Calu3 (cell line): ENCODE data around the gene ZBTB4. TPM values are rescaled to one million over a fixed set of nuclear protein-coding genes. Genes with fewer than 3 reads are reported as not detected.

ENCODE experiments used
- BruUV-seq: library from RNA; stranded (reverse); fragments of 400-500 nt; replicated peaks from 2 replicates; lab custom pipeline; 2021; lab: Mats Ljungman, UMichigan
- CTCF ChIA-PET: fragments of 300-600 bp; sonication (Branson Sonifier 250); formaldehyde crosslinking; loops from one replicate; lab custom pipeline; 2022; ENCODE audit warnings: antibody characterized with exemption; lab: Charles Lee
- DNase-seq: peaks from one replicate; pipeline ENCODE4 v3.0.0; 2022
- H3K27ac Mint-ChIP-seq: one replicate; pipeline ENCODE4 v1.8.0; 2022; ENCODE audit warnings: mixed read lengths; ENCODE audit not compliant: unreplicated experiment
- H3K27me3 Mint-ChIP-seq: one replicate; pipeline ENCODE4 v1.8.0; 2022; ENCODE audit warnings: mixed read lengths; ENCODE audit not compliant: unreplicated experiment
- H3K36me3 Mint-ChIP-seq: one replicate; pipeline ENCODE4 v1.8.0; 2022; ENCODE audit warnings: mild to moderate bottlenecking, moderate library complexity, mixed read lengths; ENCODE audit not compliant: insufficient read depth, unreplicated experiment
- H3K4me1 Mint-ChIP-seq: one replicate; pipeline ENCODE4 v1.8.0; 2022; ENCODE audit warnings: mild to moderate bottlenecking, low read depth, mixed read lengths; ENCODE audit not compliant: unreplicated experiment
- H3K4me3 Mint-ChIP-seq: one replicate; pipeline ENCODE4 v1.8.0; 2022; ENCODE audit warnings: mild to moderate bottlenecking, low read depth, moderate library complexity, mixed read lengths; ENCODE audit not compliant: unreplicated experiment
- H3K9me3 Mint-ChIP-seq: one replicate; pipeline ENCODE4 v1.8.0; 2022; ENCODE audit warnings: low read depth, mixed read lengths; ENCODE audit not compliant: unreplicated experiment
- intact Hi-C: fragments of 100-400 bp; cut with micrococcal nuclease; formaldehyde crosslinking; loops from one replicate; pipeline ENCODE4 v1.10.0; 2022; ENCODE audit not compliant: unreplicated experiment
- total RNA-seq: library from RNA; stranded (reverse); gene quantifications from 2 replicates; pipeline ENCODE4 v1.2.3, GENCODE V29; 2022
- TF ChIP-seq, protein P1 (sequence below): fragments of 200-600 bp; IDR thresholded peaks from one replicate; pipeline ENCODE4 v1.8.0; 2022; ENCODE audit warnings: antibody characterized with exemption; ENCODE audit not compliant: unreplicated experiment

ZBTB4 gene
- total RNA-seq, 1 experiment from 2014 or later = 27.2 TPM

DNA sequence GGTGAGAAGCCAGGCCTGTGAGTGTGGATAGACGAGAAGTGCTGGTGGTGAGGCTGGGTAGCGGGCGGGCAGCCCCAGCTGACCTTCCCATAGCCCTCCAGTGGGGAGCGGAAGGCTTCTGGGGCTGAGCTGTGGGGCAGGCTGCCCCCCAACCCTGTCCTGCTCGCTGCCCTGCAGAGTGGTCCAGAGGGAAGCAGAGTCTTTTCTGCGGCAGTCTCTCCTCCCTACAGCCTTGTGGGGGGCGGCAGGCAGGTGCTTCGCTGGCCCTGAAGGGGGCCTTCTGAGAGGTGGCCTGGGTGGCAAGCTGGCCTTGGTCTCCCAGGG, 68.0 kb downstream of the ZBTB4 start:
- Mint-ChIP-seq H3K9me3 (no peaks in the 10 kb centered on the region), H3K27ac (no peak overlapping the region), H3K4me3 (no peak overlapping the region), H3K27me3 (peaks cover 2% of the 10 kb centered on the region), H3K36me3 (peaks cover 9% of the 10 kb centered on the region), H3K4me1 (no peaks in the 10 kb centered on the region)
- BruUV-seq = no TSS peak
- intact Hi-C loops = no loop called here
- TF ChIP-seq, protein P1, sequence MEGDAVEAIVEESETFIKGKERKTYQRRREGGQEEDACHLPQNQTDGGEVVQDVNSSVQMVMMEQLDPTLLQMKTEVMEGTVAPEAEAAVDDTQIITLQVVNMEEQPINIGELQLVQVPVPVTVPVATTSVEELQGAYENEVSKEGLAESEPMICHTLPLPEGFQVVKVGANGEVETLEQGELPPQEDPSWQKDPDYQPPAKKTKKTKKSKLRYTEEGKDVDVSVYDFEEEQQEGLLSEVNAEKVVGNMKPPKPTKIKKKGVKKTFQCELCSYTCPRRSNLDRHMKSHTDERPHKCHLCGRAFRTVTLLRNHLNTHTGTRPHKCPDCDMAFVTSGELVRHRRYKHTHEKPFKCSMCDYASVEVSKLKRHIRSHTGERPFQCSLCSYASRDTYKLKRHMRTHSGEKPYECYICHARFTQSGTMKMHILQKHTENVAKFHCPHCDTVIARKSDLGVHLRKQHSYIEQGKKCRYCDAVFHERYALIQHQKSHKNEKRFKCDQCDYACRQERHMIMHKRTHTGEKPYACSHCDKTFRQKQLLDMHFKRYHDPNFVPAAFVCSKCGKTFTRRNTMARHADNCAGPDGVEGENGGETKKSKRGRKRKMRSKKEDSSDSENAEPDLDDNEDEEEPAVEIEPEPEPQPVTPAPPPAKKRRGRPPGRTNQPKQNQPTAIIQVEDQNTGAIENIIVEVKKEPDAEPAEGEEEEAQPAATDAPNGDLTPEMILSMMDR = no peak
- no peak for DNase-seq
- CTCF ChIA-PET = no interaction called here

DNA sequence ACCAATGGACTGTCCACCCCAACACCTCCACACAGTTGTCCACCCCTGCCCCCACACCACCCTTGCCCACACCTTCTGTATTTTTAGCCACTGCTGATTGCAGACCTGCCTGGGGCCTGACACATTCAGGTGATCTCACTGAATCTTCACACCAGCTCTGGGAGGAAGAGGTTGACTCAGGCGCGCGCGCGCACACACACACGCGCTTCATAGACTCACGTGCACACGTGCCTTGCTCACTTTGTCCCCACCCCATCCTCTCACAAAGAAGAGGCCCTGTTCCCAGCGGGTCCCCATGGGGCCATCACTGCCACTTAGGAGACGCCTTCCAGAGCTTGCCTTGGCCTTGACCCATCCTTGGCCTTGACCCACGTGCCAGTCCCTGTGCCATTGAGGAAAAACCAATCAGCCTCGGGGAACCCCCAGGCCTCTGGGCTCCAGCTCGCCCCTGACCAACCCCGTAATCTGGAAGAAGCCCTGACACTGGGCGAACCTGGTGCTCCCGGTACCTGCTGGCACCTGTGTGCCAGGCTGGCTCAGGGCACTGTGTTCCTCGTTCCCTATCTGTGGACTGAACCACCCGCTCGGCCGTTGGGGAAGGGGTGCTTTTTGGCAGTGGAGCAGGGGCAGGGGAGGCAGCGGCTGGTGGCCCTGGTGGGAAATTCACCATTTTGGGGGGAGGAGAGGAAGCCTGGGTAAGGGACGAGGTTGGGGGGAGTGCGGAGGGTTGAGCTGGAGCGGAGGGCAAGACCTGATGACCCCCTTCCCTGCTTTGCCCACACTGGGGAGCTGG, 68.6 kb downstream of the ZBTB4 start:
- BruUV-seq = no TSS peak
- CTCF ChIA-PET = no interaction called here
- H3K9me3 Mint-ChIP-seq = no peaks in the 10 kb centered on the region
- peaks cover 7% of the 10 kb centered on the region for H3K27me3 Mint-ChIP-seq
- no peak overlapping the region for H3K4me3 Mint-ChIP-seq
- TF ChIP-seq, protein P1 = no peak
- intact Hi-C loops = no loop called here
- H3K4me1 Mint-ChIP-seq = peaks cover 5% of the 10 kb centered on the region
- DNase-seq = no peak
- peaks cover 10% of the 10 kb centered on the region for H3K36me3 Mint-ChIP-seq
- H3K27ac Mint-ChIP-seq = no peak overlapping the region

DNA sequence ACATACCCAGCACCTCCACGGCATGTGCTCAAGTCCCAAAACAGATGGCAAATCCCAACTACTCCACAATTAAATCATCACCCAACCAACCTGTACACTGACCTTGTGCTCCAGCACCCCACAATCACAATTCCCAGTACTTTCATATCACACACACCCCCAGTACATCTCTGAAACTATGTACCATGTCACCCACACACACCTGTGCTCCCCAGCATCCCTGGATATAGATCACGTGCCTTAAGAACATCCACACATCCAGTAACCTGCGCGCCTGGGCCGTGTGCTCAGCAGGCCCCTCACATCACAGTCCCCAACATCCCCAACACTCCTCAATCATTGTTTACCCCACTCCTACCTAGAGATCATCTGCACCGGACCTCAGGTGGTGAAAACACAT, 69.7 kb downstream of the ZBTB4 start:
- Mint-ChIP-seq H3K4me3 (no peak overlapping the region), H3K4me1 (peaks cover 9% of the 10 kb centered on the region), H3K9me3 (no peaks in the 10 kb centered on the region), H3K27me3 (peaks cover 17% of the 10 kb centered on the region), H3K36me3 (peaks cover 21% of the 10 kb centered on the region), H3K27ac (no peak overlapping the region)
- BruUV-seq = no TSS peak
- TF ChIP-seq, protein P1 = no peak
- CTCF ChIA-PET = no interaction called here
- DNase-seq = no peak
- intact Hi-C loops = no loop called here

Other genes with a start within 250 kb of the ZBTB4 start
- 44.8 and 45.7 TPM in 2 replicates for gene DVL2, start 245.1 kb downstream of the ZBTB4 start, total RNA-seq
- 30.2 and 31.6 TPM in 2 replicates for gene PHF23, start 240.2 kb downstream of the ZBTB4 start, total RNA-seq
- gene GABARAP, start 237.2 kb downstream of the ZBTB4 start, total RNA-seq = 183 and 188 TPM in 2 replicates
- 85.2 and 85.3 TPM in 2 replicates for gene CTDNEP1, start 227.9 kb downstream of the ZBTB4 start, total RNA-seq
- 20.3 and 21.3 TPM in 2 replicates for gene ELP5, start 227.4 kb downstream of the ZBTB4 start, total RNA-seq
- gene CLDN7, start 217.2 kb downstream of the ZBTB4 start, total RNA-seq = 266 and 314 TPM in 2 replicates
- gene SLC2A4, start 197.9 kb downstream of the ZBTB4 start, total RNA-seq = 0.19 and 0.20 TPM in 2 replicates
- 0.24 and 0.49 TPM in 2 replicates for gene YBX2, start 185.0 kb downstream of the ZBTB4 start, total RNA-seq
- 608 and 648 TPM in 2 replicates for gene EIF5A, start 172.0 kb downstream of the ZBTB4 start, total RNA-seq
- gene GPS2, start 164.3 kb downstream of the ZBTB4 start, total RNA-seq = 59.6 and 61.1 TPM in 2 replicates
- gene NEURL4, start 150.3 kb downstream of the ZBTB4 start, total RNA-seq = 31.9 and 33.0 TPM in 2 replicates
- gene ACAP1, start 143.1 kb downstream of the ZBTB4 start, total RNA-seq = 4.1 TPM in 1 of 2 replicates, not detected in the other
- 8.5 and 9.9 TPM in 2 replicates for gene KCTD11, start 127.5 kb downstream of the ZBTB4 start, total RNA-seq
- not detected in 2 replicates for gene TMEM95, start 124.5 kb downstream of the ZBTB4 start, total RNA-seq
- gene TNK1, start 98.5 kb downstream of the ZBTB4 start, total RNA-seq = 7.0 and 8.6 TPM in 2 replicates
- gene PLSCR3, start 85.1 kb downstream of the ZBTB4 start, total RNA-seq = 21.9 and 26.3 TPM in 2 replicates
- gene TMEM256, start 75.5 kb downstream of the ZBTB4 start, total RNA-seq = 47.8 and 51.5 TPM in 2 replicates
- gene NLGN2, start 71.8 kb downstream of the ZBTB4 start, total RNA-seq = 13.9 and 14.6 TPM in 2 replicates
- not detected in 2 replicates for gene SPEM1, start 59.3 kb downstream of the ZBTB4 start, total RNA-seq
- gene SPEM2, start 54.0 kb downstream of the ZBTB4 start, total RNA-seq = not detected in 2 replicates
- gene SPEM3, start 50.8 kb downstream of the ZBTB4 start, total RNA-seq = not detected in 2 replicates
- gene TMEM102, start 44.2 kb downstream of the ZBTB4 start, total RNA-seq = 8.5 TPM in 2 replicates
- 1.2 and 2.1 TPM in 2 replicates for gene FGF11, start 40.1 kb downstream of the ZBTB4 start, total RNA-seq
- 2.4 and 3.0 TPM in 2 replicates for gene CHRNB1, start 34.6 kb downstream of the ZBTB4 start, total RNA-seq
- gene SLC35G6, start 1.8 kb upstream of the ZBTB4 start, total RNA-seq = not detected in 2 replicates
- gene POLR2A, start 4.7 kb upstream of the ZBTB4 start, total RNA-seq = 89.0 and 99.3 TPM in 2 replicates
- 7.7 and 8.4 TPM in 2 replicates for gene TNFSF12, start 69.4 kb upstream of the ZBTB4 start, total RNA-seq
- 19.7 and 25.7 TPM in 2 replicates for gene TNFSF13, start 79.1 kb upstream of the ZBTB4 start, total RNA-seq
- 52.0 and 54.3 TPM in 2 replicates for gene SENP3, start 82.3 kb upstream of the ZBTB4 start, total RNA-seq
- gene CD68, start 100.0 kb upstream of the ZBTB4 start, total RNA-seq = 28.6 and 50.0 TPM in 2 replicates
- 34.6 and 36.3 TPM in 2 replicates for gene MPDU1, start 104.2 kb upstream of the ZBTB4 start, total RNA-seq
- not detected in 2 replicates for gene SOX15, start 110.5 kb upstream of the ZBTB4 start, total RNA-seq
- 30.3 and 30.9 TPM in 2 replicates for gene FXR2, start 135.3 kb upstream of the ZBTB4 start, total RNA-seq
- gene SAT2, start 148.2 kb upstream of the ZBTB4 start, total RNA-seq = 15.9 and 16.6 TPM in 2 replicates
- 0.39 TPM in 1 of 2 replicates, not detected in the other for gene SHBG, start 150.5 kb upstream of the ZBTB4 start, total RNA-seq
- not detected in 2 replicates for gene ATP1B2, start 171.3 kb upstream of the ZBTB4 start, total RNA-seq
- 98.3 and 119 TPM in 2 replicates for gene TP53, start 207.9 kb upstream of the ZBTB4 start, total RNA-seq
- gene WRAP53, start 208.8 kb upstream of the ZBTB4 start, total RNA-seq = 10.1 and 12.9 TPM in 2 replicates
- 0.38 and 0.88 TPM in 2 replicates for gene EFNB3, start 225.6 kb upstream of the ZBTB4 start, total RNA-seq
- 0.26 and 0.51 TPM in 2 replicates for gene DNAH2, start 238.1 kb upstream of the ZBTB4 start, total RNA-seq